Iris pigment epithelial cell (primary cell): ENCODE results near the gene PCDHB3.
"Not testable (repeated sequence)": the region's sequence is repeated elsewhere in the genome, so short reads cannot be mapped to it uniquely, and the experiment has no call there.

Experiments
- DNase-seq: peaks from one replicate; pipeline ENCODE4 v3.0.0-alpha.2; 2011; ENCODE audit warnings: low read depth

PCDHB3 gene

DNA sequence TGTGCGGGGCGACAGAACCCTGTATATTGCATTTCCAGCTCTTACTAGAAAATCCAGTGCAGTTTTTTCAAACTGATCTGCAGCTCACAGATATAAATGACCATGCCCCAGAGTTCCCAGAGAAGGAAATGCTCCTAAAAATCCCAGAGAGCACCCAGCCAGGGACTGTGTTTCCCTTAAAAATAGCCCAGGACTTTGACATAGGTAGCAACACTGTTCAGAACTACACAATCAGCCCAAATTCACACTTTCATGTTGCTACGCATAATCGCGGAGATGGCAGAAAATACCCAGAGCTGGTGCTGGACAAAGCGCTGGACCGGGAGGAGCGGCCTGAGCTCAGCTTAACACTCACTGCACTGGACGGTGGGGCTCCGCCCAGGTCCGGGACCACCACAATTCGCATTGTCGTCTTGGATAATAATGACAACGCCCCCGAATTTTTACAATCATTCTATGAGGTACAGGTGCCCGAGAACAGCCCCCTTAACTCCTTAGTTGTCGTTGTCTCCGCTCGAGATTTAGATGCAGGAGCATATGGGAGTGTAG lies 35.5 kb downstream of the PCDHB3 start:
- DNase-seq = no peak

DNA sequence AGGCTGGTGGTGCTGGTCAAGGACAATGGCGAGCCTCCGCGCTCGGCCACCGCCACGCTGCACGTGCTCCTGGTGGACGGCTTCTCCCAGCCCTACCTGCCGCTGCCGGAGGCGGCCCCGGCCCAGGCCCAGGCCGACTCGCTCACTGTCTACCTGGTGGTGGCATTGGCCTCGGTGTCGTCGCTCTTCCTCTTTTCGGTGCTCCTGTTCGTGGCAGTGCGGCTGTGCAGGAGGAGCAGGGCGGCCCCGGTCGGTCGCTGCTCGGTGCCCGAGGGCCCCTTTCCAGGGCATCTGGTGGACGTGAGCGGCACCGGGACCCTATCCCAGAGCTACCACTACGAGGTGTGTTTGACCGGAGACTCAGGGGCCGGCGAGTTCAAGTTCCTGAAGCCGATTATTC lies 37.1 kb downstream of the PCDHB3 start:
- not testable (repeated sequence) for DNase-seq

DNA sequence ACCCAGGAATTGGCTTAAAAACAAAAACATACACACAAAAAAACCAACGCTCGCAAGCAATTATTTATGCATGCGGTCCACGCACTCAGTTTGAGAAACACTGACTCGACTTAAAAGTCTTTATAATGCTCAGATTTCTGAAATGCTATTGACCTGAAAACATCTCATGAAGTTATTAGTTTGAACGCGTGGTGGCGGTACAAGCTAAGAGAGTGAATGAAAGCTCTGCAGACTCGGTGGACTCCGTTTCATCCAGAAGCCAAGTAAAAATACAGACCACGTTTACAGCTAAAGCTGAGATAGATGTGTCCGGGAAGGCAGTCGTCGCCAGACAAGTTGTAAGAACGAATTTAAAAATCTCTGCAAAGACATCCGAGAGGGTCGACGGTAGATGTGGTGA lies 49.5 kb downstream of the PCDHB3 start, which contains the start of gene PCDHB6:
TSS of gene PCDHB6 (plus strand) at position 246 of the 400 bp plus-strand sequence. CDS start 201 bp downstream, outside the sequence.
- peak; percentile 11 for DNase-seq

DNA sequence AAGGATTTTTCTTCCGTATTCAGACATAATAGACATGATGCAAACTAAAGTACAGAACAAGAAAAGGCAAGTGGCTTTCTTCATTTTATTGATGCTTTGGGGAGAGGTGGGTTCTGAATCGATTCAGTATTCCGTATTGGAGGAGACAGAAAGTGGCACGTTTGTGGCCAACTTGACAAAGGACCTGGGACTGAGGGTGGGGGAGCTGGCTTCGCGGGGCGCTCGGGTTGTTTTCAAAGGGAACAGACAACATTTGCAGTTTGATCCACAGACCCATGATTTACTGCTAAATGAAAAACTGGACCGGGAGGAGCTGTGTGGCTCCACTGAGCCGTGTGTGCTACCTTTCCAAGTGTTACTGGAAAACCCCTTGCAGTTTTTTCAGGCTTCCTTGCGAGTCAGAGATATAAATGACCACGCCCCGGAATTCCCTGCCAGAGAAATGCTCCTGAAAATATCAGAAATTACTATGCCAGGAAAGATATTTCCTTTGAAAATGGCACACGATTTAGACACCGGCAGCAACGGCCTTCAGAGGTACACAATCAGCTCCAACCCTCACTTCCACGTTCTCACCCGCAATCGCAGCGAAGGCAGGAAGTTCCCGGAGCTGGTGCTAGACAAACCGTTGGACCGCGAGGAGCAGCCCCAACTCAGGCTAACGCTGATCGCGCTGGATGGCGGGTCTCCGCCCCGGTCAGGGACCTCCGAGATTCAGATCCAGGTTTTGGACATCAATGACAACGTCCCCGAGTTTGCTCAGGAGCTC lies 50.1 kb downstream of the PCDHB3 start:
- DNase-seq = no peak

DNA sequence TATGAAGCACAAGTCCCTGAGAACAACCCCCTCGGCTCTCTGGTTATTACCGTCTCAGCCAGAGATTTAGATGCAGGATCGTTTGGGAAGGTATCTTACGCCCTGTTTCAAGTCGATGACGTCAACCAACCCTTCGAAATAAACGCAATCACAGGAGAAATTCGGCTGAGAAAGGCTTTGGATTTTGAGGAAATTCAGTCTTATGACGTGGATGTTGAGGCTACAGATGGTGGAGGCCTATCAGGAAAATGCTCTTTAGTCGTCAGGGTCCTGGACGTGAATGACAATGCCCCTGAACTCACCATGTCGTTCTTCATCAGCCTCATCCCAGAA lies 50.7 kb downstream of the PCDHB3 start:
- DNase-seq = no peak

DNA sequence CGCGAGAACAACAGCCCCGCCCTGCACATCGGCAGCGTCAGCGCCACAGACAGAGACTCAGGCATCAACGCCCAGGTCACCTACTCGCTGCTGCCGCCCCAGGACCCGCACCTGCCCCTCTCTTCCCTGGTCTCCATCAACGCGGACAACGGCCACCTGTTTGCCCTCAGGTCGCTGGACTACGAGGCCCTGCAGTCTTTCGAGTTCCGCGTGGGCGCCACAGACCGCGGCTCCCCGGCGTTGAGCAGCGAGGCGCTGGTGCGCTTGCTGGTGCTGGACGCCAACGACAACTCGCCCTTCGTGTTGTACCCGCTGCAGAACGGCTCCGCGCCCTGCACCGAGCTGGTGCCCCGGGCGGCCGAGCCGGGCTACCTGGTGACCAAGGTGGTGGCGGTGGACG lies 51.4 kb downstream of the PCDHB3 start:
- not testable (repeated sequence) for DNase-seq

DNA sequence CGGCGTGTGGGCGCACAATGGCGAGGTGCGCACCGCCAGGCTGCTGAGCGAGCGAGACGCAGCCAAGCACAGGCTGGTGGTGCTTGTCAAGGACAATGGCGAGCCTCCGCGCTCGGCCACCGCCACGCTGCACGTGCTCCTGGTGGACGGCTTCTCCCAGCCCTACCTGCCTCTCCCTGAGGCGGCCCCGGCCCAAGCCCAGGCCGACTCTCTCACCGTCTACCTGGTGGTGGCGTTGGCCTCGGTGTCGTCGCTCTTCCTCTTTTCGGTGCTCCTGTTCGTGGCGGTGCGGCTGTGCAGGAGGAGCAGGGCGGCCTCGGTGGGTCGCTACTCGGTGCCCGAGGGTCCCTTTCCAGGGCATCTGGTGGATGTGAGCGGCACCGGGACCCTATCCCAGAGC lies 51.8 kb downstream of the PCDHB3 start:
- DNase-seq = not testable (repeated sequence)
